H1 (cell line): ENCODE results near the gene TRAPPC2L. TPM values are rescaled to one million over a fixed set of nuclear protein-coding genes. Genes with fewer than 3 reads are reported as not detected.

ENCODE experiments used
- CTCF ChIA-PET: fragments of 300-600 bp; sonication (Branson Sonifier 250); formaldehyde crosslinking; loops from one replicate; lab custom pipeline; 2021; ENCODE audit not compliant: partially characterized antibody; lab: Charles Lee
- POLR2A ChIA-PET: fragments of 300-600 bp; sonication (Branson Sonifier 250); formaldehyde crosslinking; loops from one replicate; lab custom pipeline; 2021; ENCODE audit warnings: inconsistent platforms; ENCODE audit not compliant: partially characterized antibody; lab: Charles Lee
- DNase-seq, 2 experiments: peaks; one replicate each; pipeline versions ENCODE4 v3.0.0 to v3.0.0-alpha.2; 2010 to 2022; ENCODE audit warnings: low spot score in 2 of 2, low read depth in 1 of 2, mixed read lengths in 1 of 2
- FAIRE-seq: peaks from 2 replicates; lab custom pipeline; 2011; peaks lifted over from hg19 to GRCh38; lab: Jason Lieb, UNC
- H2AFZ ChIP-seq: 2 replicates; pipeline ENCODE4 v1.8.1; 2012; ENCODE audit warnings: low read length, inconsistent platforms
- H2AK5ac ChIP-seq: 2 replicates; pipeline ENCODE4 v1.6.1; 2013; ENCODE audit warnings: low read depth, low read length
- H2BK120ac ChIP-seq: replicated peaks from 2 replicates; pipeline ENCODE3; 2013; ENCODE audit warnings: low read depth, low read length, inconsistent platforms
- H2BK12ac ChIP-seq: 2 replicates; pipeline ENCODE4 v1.6.1; 2013; ENCODE audit warnings: low read depth, low read length
- H2BK15ac ChIP-seq: 2 replicates; pipeline ENCODE4 v1.6.1; 2013; ENCODE audit warnings: low read length
- H2BK20ac ChIP-seq: 2 replicates; pipeline ENCODE4 v1.6.1; 2013; ENCODE audit warnings: low read length
- H2BK5ac ChIP-seq: 2 replicates; pipeline ENCODE4 v1.6.1; 2013; ENCODE audit warnings: low read depth, low read length
- H3K14ac ChIP-seq: 2 replicates; pipeline ENCODE4 v1.6.1; 2013; ENCODE audit warnings: inconsistent platforms; ENCODE audit not compliant: insufficient read length
- H3K18ac ChIP-seq: 2 replicates; pipeline ENCODE4 v1.6.1; 2013; ENCODE audit warnings: low read length; ENCODE audit errors: extremely low read depth
- H3K23ac ChIP-seq: 2 replicates; pipeline ENCODE4 v1.6.1; 2013; ENCODE audit warnings: inconsistent platforms; ENCODE audit not compliant: insufficient read length
- H3K23me2 ChIP-seq: 2 replicates; pipeline ENCODE4 v1.6.1; 2013; ENCODE audit warnings: low read depth, low read length
- H3K27ac ChIP-seq: 2 replicates; pipeline ENCODE4 v1.6.1; 2011; ENCODE audit warnings: low read depth, low read length, inconsistent platforms
- H3K27me3 ChIP-seq, 4 experiments: replicated peaks in 1 of 4; 1 replicate in 1 of 4; 2 replicates in 3 of 4; pipeline versions ENCODE4 v1.6.1 to v1.8.1; 2011 to 2013; ENCODE audit warnings: low read length in 3 of 4, mild to moderate bottlenecking in 3 of 4, inconsistent platforms in 2 of 4, mixed read lengths in 2 of 4, moderate library complexity in 1 of 4; ENCODE audit not compliant: control insufficient read depth in 3 of 4, insufficient read depth in 3 of 4; ENCODE audit errors: extremely low read depth in 1 of 4
- H3K36me3 ChIP-seq, 4 experiments: 2 replicates each; pipeline versions ENCODE4 v1.6.1 to v1.8.1; 2011 to 2013; ENCODE audit warnings: mild to moderate bottlenecking in 4 of 4, low read length in 3 of 4, moderate library complexity in 2 of 4, control low read depth in 1 of 4, inconsistent platforms in 1 of 4; ENCODE audit not compliant: insufficient read depth in 4 of 4, control insufficient read depth in 2 of 4
- H3K4ac ChIP-seq: replicated peaks from 2 replicates; pipeline ENCODE3; 2013; ENCODE audit warnings: low read length, low read depth, mixed read lengths, inconsistent platforms; ENCODE audit not compliant: insufficient read length
- H3K4me1 ChIP-seq, 4 experiments: replicated peaks in 1 of 4; 1 replicate in 1 of 4; 2 replicates in 3 of 4; pipeline versions ENCODE4 v1.6.1 to v1.8.1; 2011 to 2013; ENCODE audit warnings: low read length in 3 of 4, inconsistent platforms in 2 of 4, mixed read lengths in 1 of 4; ENCODE audit not compliant: insufficient read depth in 4 of 4, control insufficient read depth in 3 of 4
- H3K4me2 ChIP-seq, 2 experiments: 2 replicates each; pipeline versions ENCODE4 v1.6.1 to v1.8.1; 2011 to 2013; ENCODE audit warnings: low read depth in 2 of 2, low read length in 2 of 2, control low read depth in 1 of 2, inconsistent platforms in 1 of 2, mild to moderate bottlenecking in 1 of 2; ENCODE audit not compliant: insufficient read depth in 1 of 2
- H3K4me3 ChIP-seq, 4 experiments: fragments of 200-600, 300-600 bp in 1 of 4; sonication (generic), shearing (Covaris generic), sonication (Bioruptor Twin) in 1 of 4; 2 replicates each; pipeline versions ENCODE4 v1.5.1 to v1.8.1; 2011 to 2016; ENCODE audit warnings: low read length in 4 of 4, low read depth in 3 of 4, control low read depth in 2 of 4, inconsistent platforms in 2 of 4, mild to moderate bottlenecking in 2 of 4, mixed read lengths in 1 of 4, moderate library complexity in 1 of 4; ENCODE audit not compliant: insufficient read depth in 2 of 4; ENCODE audit errors: extremely low read depth in 1 of 4
- H3K56ac ChIP-seq: replicated peaks from 2 replicates; pipeline ENCODE3; 2013; ENCODE audit warnings: low read depth, mild to moderate bottlenecking, mixed read lengths, low read length, inconsistent platforms; ENCODE audit not compliant: insufficient read length
- H3K79me1 ChIP-seq: 2 replicates; pipeline ENCODE4 v1.6.1; 2013; ENCODE audit warnings: low read depth, low read length, control low read depth
- H3K79me2 ChIP-seq, 2 experiments: 2 replicates each; pipeline versions ENCODE4 v1.6.1 to v1.8.1; 2012 to 2013; ENCODE audit warnings: low read length in 2 of 2, mild to moderate bottlenecking in 2 of 2, inconsistent platforms in 1 of 2; ENCODE audit not compliant: insufficient read depth in 2 of 2, control insufficient read depth in 1 of 2
- H3K9ac ChIP-seq, 4 experiments: replicated peaks in 1 of 4; 1 replicate in 1 of 4; 2 replicates in 3 of 4; pipeline versions ENCODE4 v1.6.1 to v1.8.1; 2011 to 2013; ENCODE audit warnings: low read depth in 3 of 4, low read length in 3 of 4, control low read depth in 2 of 4, mild to moderate bottlenecking in 2 of 4, moderate library complexity in 2 of 4, inconsistent platforms in 1 of 4; ENCODE audit errors: extremely low read depth in 1 of 4
- H3K9me3 ChIP-seq, 2 experiments: 2 replicates each; pipeline versions ENCODE4 v1.6.1 to v1.8.1; 2012 to 2013; ENCODE audit warnings: mild to moderate bottlenecking in 2 of 2, moderate library complexity in 2 of 2, control low read depth in 1 of 2, inconsistent platforms in 1 of 2, low read depth in 1 of 2, low read length in 1 of 2, mixed read lengths in 1 of 2; ENCODE audit not compliant: insufficient read depth in 2 of 2
- H4K20me1 ChIP-seq, 2 experiments: replicated peaks in 1 of 2; 2 replicates each; pipeline versions ENCODE3 to v1.8.1; 2011 to 2013; ENCODE audit warnings: inconsistent platforms in 2 of 2, low read length in 2 of 2, mild to moderate bottlenecking in 1 of 2; ENCODE audit not compliant: insufficient read depth in 2 of 2, control insufficient read depth in 1 of 2
- H4K5ac ChIP-seq: 2 replicates; pipeline ENCODE4 v1.6.1; 2013; ENCODE audit warnings: low read length, low read depth, mixed read lengths, inconsistent platforms; ENCODE audit not compliant: insufficient read length
- H4K8ac ChIP-seq: 2 replicates; pipeline ENCODE4 v1.8.0; 2013; ENCODE audit warnings: mild to moderate bottlenecking, moderate library complexity, low read length, inconsistent platforms; ENCODE audit not compliant: insufficient read depth; ENCODE audit errors: extremely low read depth
- H4K91ac ChIP-seq: replicated peaks from 2 replicates; pipeline ENCODE3; 2013; ENCODE audit warnings: low read length, mixed read lengths, inconsistent platforms; ENCODE audit not compliant: insufficient read length
- BACH1 ChIP-seq: IDR thresholded peaks from 2 replicates; pipeline ENCODE4 v1.6.1; 2012; ENCODE audit warnings: low read length, improper control_type of control experiment
- BRCA1 ChIP-seq: IDR thresholded peaks from 2 replicates; pipeline ENCODE4 v1.6.1; 2012; ENCODE audit warnings: low read depth, low read length, improper control_type of control experiment
- CHD1 ChIP-seq: IDR thresholded peaks from 2 replicates; pipeline ENCODE4 v1.6.1; 2012; ENCODE audit warnings: low read depth, low read length, improper control_type of control experiment
- FOSL1 ChIP-seq: IDR thresholded peaks from 2 replicates; pipeline ENCODE4 v1.6.1; 2011; ENCODE audit warnings: mild to moderate bottlenecking, low read depth, low read length, moderate library complexity; ENCODE audit not compliant: insufficient read depth
- KDM4A ChIP-seq: IDR thresholded peaks from one replicate; pipeline ENCODE4 v1.7.1; 2012; ENCODE audit warnings: low read depth, mild to moderate bottlenecking, moderate library complexity, low read length, inconsistent platforms; ENCODE audit not compliant: severe bottlenecking
- POLR2AphosphoS5 ChIP-seq: IDR thresholded peaks from 2 replicates; pipeline ENCODE4 v1.6.1; 2011; ENCODE audit warnings: low read depth, low read length
- RFX5 ChIP-seq: IDR thresholded peaks from 2 replicates; pipeline ENCODE4 v1.6.1; 2011; ENCODE audit warnings: low read depth, low read length, improper control_type of control experiment, borderline replicate concordance
- RXRA ChIP-seq: IDR thresholded peaks from 2 replicates; pipeline ENCODE4 v1.6.1; 2011; ENCODE audit warnings: low read depth, mild to moderate bottlenecking, low read length, moderate library complexity; ENCODE audit not compliant: insufficient read depth
- SAP30 ChIP-seq: fragments of 300-600 bp; sonication (generic); IDR thresholded peaks from 2 replicates; pipeline ENCODE4 v1.7.1; 2012; ENCODE audit warnings: low read length, moderate library complexity, mild to moderate bottlenecking, inconsistent platforms; ENCODE audit not compliant: insufficient read depth, insufficient replicate concordance
- SP2 ChIP-seq: IDR thresholded peaks from 2 replicates; pipeline ENCODE4 v1.6.1; 2012; ENCODE audit warnings: mild to moderate bottlenecking, low read length, inconsistent platforms
- SP4 ChIP-seq: IDR thresholded peaks from 2 replicates; pipeline ENCODE4 v1.6.1; 2012; ENCODE audit warnings: low read length, inconsistent platforms
- TAF1 ChIP-seq: IDR thresholded peaks from 2 replicates; pipeline ENCODE4 v1.6.1; 2011; ENCODE audit warnings: mild to moderate bottlenecking, low read depth, low read length
- TBP ChIP-seq: IDR thresholded peaks from 2 replicates; pipeline ENCODE4 v1.6.1; 2011; ENCODE audit warnings: low read depth, low read length, improper control_type of control experiment
- YY1 ChIP-seq: IDR thresholded peaks from 2 replicates; pipeline ENCODE4 v1.6.1; 2011; ENCODE audit warnings: low read depth, mild to moderate bottlenecking, low read length
- ZNF274 ChIP-seq: IDR thresholded peaks from 2 replicates; pipeline ENCODE4 v1.7.0; 2012; ENCODE audit warnings: low read length, borderline replicate concordance; ENCODE audit errors: extremely low read depth
- WGBS, 2 experiments: shearing (Covaris generic) in 1 of 2; methylation state at CpG; one replicate each; pipeline versions ENCODE4 v1.1.6 to v1.1.7; 2013 to 2015; ENCODE audit warnings: low lambda C conversion rate in 2 of 2, mixed read lengths in 2 of 2, inconsistent platforms in 1 of 2, low coverage in 1 of 2, missing lambda C conversion rate in 1 of 2; ENCODE audit not compliant: insufficient replicate concordance in 2 of 2, insufficient coverage in 1 of 2, insufficient read length in 1 of 2; ENCODE audit errors: extremely low coverage in 1 of 2, missing lambda C conversion rate in 1 of 2; 5-methylcytosine and 5-hydroxymethylcytosine counted together
- polyA plus RNA-seq, 7 experiments: library from polyadenylated mRNA; depleted of rRNA in 3 of 7; stranded (reverse) in 5 of 7; unstranded in 2 of 7; fragments of >200 nt in 5 of 7; fragments of 200-250 nt in 2 of 7; gene quantifications; 1 replicate in 5 of 7; 2 replicates in 1 of 7; 4 replicates in 1 of 7; pipeline versions ENCODE4 v1.2.1 to v1.2.3, GENCODE V29; 2011 to 2013; ENCODE audit warnings: missing spikeins in 2 of 7, mixed read lengths in 2 of 7
- total RNA-seq: library from RNA; stranded (reverse); fragmentation: NEBNext Ultra II Directional; extraction: Animal tissue kit (Norgen Biotek cat#: 25700); gene quantifications from 2 replicates; pipeline ENCODE4 v1.2.1, GENCODE V29; 2021

Gene TRAPPC2L
- total and polyA plus RNA-seq, 2 of the 8 experiments (the other 6 are each of a cell fraction or from before 2014, with no cell fraction given), result 98.7 to 133 TPM

GRCh38 chr16:88864099-88864498 is 7.2 kb downstream of the TRAPPC2L start:
- Histone ChIP-seq H3K79me2 (no peaks in the 10 kb centered on the region), H3K36me3 (peaks cover 11 to 20% (median 14%) of the 10 kb centered on the region in 4 experiments), H4K8ac (no peak overlapping the region), H3K27ac (no peak overlapping the region), H2BK20ac (no peak overlapping the region), H3K14ac (no peak overlapping the region), H3K23ac (no peak overlapping the region), H3K9ac (no peak overlapping the region), H4K91ac (no peak overlapping the region), H4K5ac (no peak overlapping the region), H2BK120ac (no peak overlapping the region), H2BK12ac (no peak overlapping the region), H4K20me1 (peaks cover 0 to 4% of the 10 kb centered on the region in 2 experiments), H3K4me3 (no peak overlapping the region), H3K4ac (no peak overlapping the region), H2AFZ (no peak overlapping the region), H3K9me3 (no peaks in the 10 kb centered on the region), H2BK15ac (no peak overlapping the region), H3K4me2 (no peak overlapping the region), H2AK5ac (no peak overlapping the region), H3K23me2 (no peaks in the 10 kb centered on the region), H2BK5ac (no peak overlapping the region), H3K56ac (no peak overlapping the region), H3K4me1 (no peaks in the 10 kb centered on the region), H3K18ac (no peak overlapping the region), H3K79me1 (no peaks in the 10 kb centered on the region), H3K27me3 (no peaks in the 10 kb centered on the region)
- CTCF ChIA-PET, result interaction anchor here (1.3 to 1.8 kb wide), 3 partner anchors 48 to 112 kb away, joined by 4 to 5 read pairs (median 4); no protein-coding TSS in a partner anchor
- FAIRE-seq (no peak), DNase-seq (no peak)
- WGBS, 2 experiments, result 86% methylated on average over 9 of the region's 15 CpGs; no CpG with 5 or more reads in 1 of the 2 experiments
- no peak for TF ChIP-seq POLR2AphosphoS5
- no peak for TF ChIP-seq RFX5
- no peak for TF ChIP-seq TAF1
- TF ChIP-seq SAP30, result no peak
- no peak for TF ChIP-seq FOSL1
- no peak for TF ChIP-seq YY1
- no peak for TF ChIP-seq ZNF274
- no peak for TF ChIP-seq SP4
- no peak for TF ChIP-seq KDM4A
- TF ChIP-seq RXRA, result no peak
- TF ChIP-seq BACH1, result no peak
- no peak for TF ChIP-seq TBP
- no peak for TF ChIP-seq SP2
- no peak for TF ChIP-seq CHD1
- no peak for TF ChIP-seq BRCA1
- POLR2A ChIA-PET, result interaction anchor here (0.8 to 1.8 kb wide), 8 partner anchors 9 to 305 kb away, joined by 3 to 5 read pairs (median 3); no protein-coding TSS in a partner anchor
